Naive thymus-derived CD4-positive, alpha-beta T cell (primary cell): ENCODE measurements around the gene NUP50. TPM values are rescaled to one million over a fixed set of nuclear protein-coding genes. Genes with fewer than 3 reads are reported as not detected.

Experiments used
- ATAC-seq: fragments of 150-1000 bp; cut with Tn5 transposase; 2 replicates; pipeline ENCODE4 v1.10.0; 2021; ENCODE audit warnings: mild to moderate bottlenecking, moderate library complexity
- CTCF ChIA-PET: fragments of 350-600 bp; sonication (Branson Sonifier 250); formaldehyde crosslinking; loops from one replicate; lab custom pipeline; 2021; ENCODE audit warnings: antibody characterized with exemption; lab: Charles Lee
- POLR2A ChIA-PET: fragments of 350-600 bp; sonication (Branson Sonifier 250); formaldehyde crosslinking; loops from one replicate; lab custom pipeline; 2021; ENCODE audit warnings: antibody characterized with exemption, inconsistent platforms; lab: Charles Lee
- DNase-seq, 9 donors: peaks; one replicate each; pipeline versions ENCODE4 v3.0.0 to v3.0.0-alpha.2; 2020 to 2022; ENCODE audit warnings: mixed read lengths in 1 of 9
- H3K27ac ChIP-seq: one replicate; pipeline ENCODE4 v1.7.0; 2013; ENCODE audit warnings: mild to moderate bottlenecking, low read depth, low read length, moderate library complexity
- H3K27me3 ChIP-seq, 2 donors: one replicate each; pipeline ENCODE4 v1.7.0; 2013; ENCODE audit warnings: low read length in 2 of 2, mild to moderate bottlenecking in 2 of 2, moderate library complexity in 2 of 2; ENCODE audit not compliant: control insufficient read depth in 2 of 2, insufficient read depth in 2 of 2
- H3K36me3 ChIP-seq, 3 experiments: 1 replicate in 2 of 3; 2 replicates in 1 of 3; pipeline ENCODE4 v1.7.0; 2013; ENCODE audit warnings: low read length in 3 of 3, mild to moderate bottlenecking in 3 of 3, moderate library complexity in 1 of 3; ENCODE audit not compliant: insufficient read depth in 3 of 3, control insufficient read depth in 2 of 3
- H3K4me1 ChIP-seq, 2 donors: one replicate each; pipeline ENCODE4 v1.7.0; 2013; ENCODE audit warnings: low read length in 2 of 2, mild to moderate bottlenecking in 2 of 2, moderate library complexity in 1 of 2; ENCODE audit not compliant: control insufficient read depth in 2 of 2, insufficient read depth in 2 of 2
- H3K4me3 ChIP-seq: 2 replicates; pipeline ENCODE4 v1.7.0; 2013; ENCODE audit warnings: mild to moderate bottlenecking, low read length
- H3K9me3 ChIP-seq, 3 experiments: 1 replicate in 2 of 3; 2 replicates in 1 of 3; pipeline ENCODE4 v1.7.0; 2013; ENCODE audit warnings: low read length in 3 of 3; ENCODE audit not compliant: control insufficient read depth in 2 of 3
- H3K27ac Mint-ChIP-seq, 9 donors: one replicate each; pipeline ENCODE4 v1.8.0; 2020 to 2022; ENCODE audit warnings: mixed read lengths in 9 of 9, mild to moderate bottlenecking in 8 of 9, moderate library complexity in 5 of 9, inconsistent platforms in 2 of 9
- H3K27me3 Mint-ChIP-seq, 5 donors: one replicate each; pipeline ENCODE4 v1.8.0; 2021 to 2022; ENCODE audit warnings: mixed read lengths in 5 of 5, mild to moderate bottlenecking in 1 of 5
- H3K36me3 Mint-ChIP-seq, 5 donors: one replicate each; pipeline ENCODE4 v1.8.0; 2020 to 2022; ENCODE audit warnings: mixed read lengths in 5 of 5, mild to moderate bottlenecking in 3 of 5, inconsistent platforms in 1 of 5
- H3K4me1 Mint-ChIP-seq, 7 donors: one replicate each; pipeline ENCODE4 v1.8.0; 2020 to 2022; ENCODE audit warnings: mixed read lengths in 7 of 7, mild to moderate bottlenecking in 3 of 7, inconsistent platforms in 1 of 7
- H3K4me3 Mint-ChIP-seq, 10 donors: one replicate each; pipeline ENCODE4 v1.8.0; 2020 to 2022; ENCODE audit warnings: mild to moderate bottlenecking in 10 of 10, mixed read lengths in 10 of 10, moderate library complexity in 6 of 10, inconsistent platforms in 2 of 10
- H3K9me3 Mint-ChIP-seq, 11 donors: one replicate each; pipeline ENCODE4 v1.8.0; 2020 to 2022; ENCODE audit warnings: mixed read lengths in 11 of 11, mild to moderate bottlenecking in 4 of 11, inconsistent platforms in 1 of 11, moderate library complexity in 1 of 11
- intact Hi-C, 2 donors: fragments of 100-400 bp; cut with micrococcal nuclease; formaldehyde crosslinking; loops; one replicate each; pipeline ENCODE4 v1.15.1; 2023
- polyA plus RNA-seq, 2 donors: library from polyadenylated mRNA; unstranded; fragments of 300-500 nt; fragmentation: Illumina TruSeq; gene quantifications; one replicate each; pipeline ENCODE4 v1.2.3, GENCODE V29; 2021
- total RNA-seq, 6 experiments: library from RNA in 5 of 6; stranded (reverse) in 5 of 6; gene quantifications; 1 replicate in 5 of 6; 2 replicates in 1 of 6; pipeline ENCODE4 v1.2.3 and lab custom pipeline; 2021 to 2026

NUP50 gene
- total and polyA plus RNA-seq, 7 experiments from 2014 or later: 50.6 to 151 (median 113) TPM

DNA sequence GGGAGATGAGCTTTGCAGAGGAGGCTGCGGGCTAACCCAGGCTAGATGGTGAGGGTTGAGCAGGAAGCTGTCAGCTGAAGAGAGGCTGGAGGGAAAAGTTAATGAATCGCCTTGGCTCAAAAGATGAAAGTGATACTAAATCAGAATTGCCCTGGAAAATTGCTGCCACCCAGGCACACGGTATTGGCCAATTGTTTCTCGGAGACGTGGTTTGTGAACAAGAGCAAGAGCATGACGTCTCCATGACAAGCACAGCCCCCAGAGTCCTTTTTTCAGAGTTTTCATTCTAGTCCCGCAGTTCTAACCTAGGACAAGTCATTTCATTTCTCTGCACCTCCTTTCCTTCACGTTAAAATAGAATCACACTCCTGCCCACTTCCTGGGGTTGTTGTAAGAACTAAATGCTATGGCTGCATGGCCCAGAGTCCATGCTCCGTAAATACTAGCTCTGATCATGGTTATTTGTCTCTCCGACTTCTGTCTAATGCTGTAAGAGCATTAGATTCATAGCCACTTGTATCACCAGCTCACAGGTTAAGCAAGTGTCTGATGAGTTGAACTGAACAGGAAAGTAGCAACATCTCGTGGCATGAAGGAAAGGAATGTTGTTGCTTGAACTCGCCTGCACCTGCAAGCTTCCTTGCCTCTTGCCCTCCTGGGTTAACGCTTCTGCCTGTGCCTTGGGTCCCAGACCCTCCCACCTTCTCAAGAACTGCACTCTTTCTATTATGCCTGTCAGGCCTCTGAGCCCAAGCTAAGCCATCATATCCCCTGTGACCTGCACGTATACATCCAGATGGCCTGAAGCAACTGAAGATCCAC, 33.8 kb upstream of the NUP50 start:
- ATAC-seq (peak; percentile 42), DNase-seq (peak in 2 of 9 donors; percentile 1)
- H3K4me1 Mint-ChIP-seq: peaks cover 15 to 26% (median 21%) of the 10 kb centered on the region in 7 donors
- peak overlapping the region in 9 of 10 donors; percentile 34 to 79 (median 64) for H3K4me3 Mint-ChIP-seq
- H3K27me3 ChIP-seq: no peaks in the 10 kb centered on the region
- intact Hi-C loops: no loop called here
- H3K9me3 ChIP-seq: peaks cover 0 to 12% (median 9%) of the 10 kb centered on the region in 3 experiments
- H3K9me3 Mint-ChIP-seq: peaks cover 0 to 11% (median 8%) of the 10 kb centered on the region in 11 donors
- POLR2A ChIA-PET: no interaction called here
- CTCF ChIA-PET: no interaction called here
- peak overlapping the region; percentile 6 to 79 (median 62) for H3K27ac Mint-ChIP-seq
- H3K36me3 ChIP-seq: peaks cover 0 to 18% (median 6%) of the 10 kb centered on the region in 3 experiments
- peaks cover 6 to 23% (median 21%) of the 10 kb centered on the region in 5 donors for H3K36me3 Mint-ChIP-seq
- H3K4me3 ChIP-seq: peak overlapping the region; percentile 28
- H3K27me3 Mint-ChIP-seq: peaks cover 0 to 3% (median 0%) of the 10 kb centered on the region in 5 donors
- peaks cover 5 to 8% of the 10 kb centered on the region in 2 donors for H3K4me1 ChIP-seq
- H3K27ac ChIP-seq: no peak overlapping the region

DNA sequence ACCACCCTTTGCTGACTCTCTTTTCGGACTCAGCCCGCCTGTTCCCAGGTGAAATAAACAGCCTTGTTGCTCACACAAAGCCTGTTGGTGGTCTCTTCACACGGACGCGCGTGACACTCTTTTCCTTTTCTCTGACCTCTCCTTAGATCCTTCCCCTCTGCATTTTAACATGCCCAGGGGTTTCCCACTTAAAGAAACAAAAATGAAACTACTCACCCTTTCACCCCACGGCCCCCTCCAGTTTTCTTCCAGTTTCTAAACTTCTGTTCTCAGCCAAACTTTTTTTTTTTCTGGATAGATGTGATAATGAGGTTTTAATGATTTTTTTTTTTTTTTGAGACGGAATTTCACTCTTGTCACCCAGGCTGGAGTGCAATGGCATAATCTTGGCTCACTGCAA, 32.8 kb upstream of the NUP50 start:
- CTCF ChIA-PET: no interaction called here

DNA sequence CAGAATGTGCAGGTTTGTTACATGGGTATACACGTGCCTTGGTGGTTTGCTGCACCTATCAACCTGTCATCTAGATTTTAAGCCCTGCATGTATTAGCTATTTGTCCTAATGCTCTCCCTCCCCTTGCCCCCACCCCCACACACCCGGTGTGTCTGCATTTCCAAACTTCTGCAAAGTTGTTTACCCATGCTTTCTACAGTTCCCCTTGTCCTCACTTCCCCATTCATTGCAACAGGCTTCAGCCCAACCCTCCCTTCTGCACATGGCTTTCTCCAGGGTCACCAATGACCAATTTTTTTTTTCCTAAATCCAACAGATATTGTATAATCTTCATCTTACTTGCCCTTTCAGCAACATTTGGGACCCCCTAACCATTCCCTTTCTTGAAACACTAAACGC, 32.0 kb upstream of the NUP50 start:
- CTCF ChIA-PET: no interaction called here
- Histone ChIP-seq H3K27ac (no peak overlapping the region), H3K36me3 (peaks cover 0 to 21% (median 6%) of the 10 kb centered on the region in 3 experiments), H3K9me3 (peaks cover 0 to 14% (median 9%) of the 10 kb centered on the region in 3 experiments), H3K27me3 (no peaks in the 10 kb centered on the region), H3K4me1 (peaks cover 5 to 8% of the 10 kb centered on the region in 2 donors), H3K4me3 (no peak overlapping the region)
- no peak overlapping the region for H3K4me3 Mint-ChIP-seq
- H3K9me3 Mint-ChIP-seq: peaks cover 0 to 11% (median 8%) of the 10 kb centered on the region in 11 donors
- POLR2A ChIA-PET: no interaction called here
- intact Hi-C loops: no loop called here
- peaks cover 6 to 30% (median 28%) of the 10 kb centered on the region in 5 donors for H3K36me3 Mint-ChIP-seq
- DNase-seq: no peak
- peak; percentile 72 for ATAC-seq
- no peaks in the 10 kb centered on the region for H3K27me3 Mint-ChIP-seq
- peaks cover 15 to 26% (median 21%) of the 10 kb centered on the region in 7 donors for H3K4me1 Mint-ChIP-seq
- no peak overlapping the region for H3K27ac Mint-ChIP-seq

More for the DNA sequence above, 32.8 kb upstream of the NUP50 start:
- Mint-ChIP-seq H3K4me3 (peak overlapping the region in 1 of 10 donors; percentile 43), H3K27ac (peak overlapping the region in 1 of 9 donors; percentile 8), H3K4me1 (peaks cover 15 to 26% (median 21%) of the 10 kb centered on the region in 7 donors), H3K36me3 (peaks cover 6 to 29% (median 27%) of the 10 kb centered on the region in 5 donors), H3K27me3 (peaks cover 0 to 3% (median 0%) of the 10 kb centered on the region in 5 donors), H3K9me3 (peaks cover 0 to 11% (median 8%) of the 10 kb centered on the region in 11 donors)
- Histone ChIP-seq H3K4me1 (peaks cover 5 to 8% of the 10 kb centered on the region in 2 donors), H3K36me3 (peaks cover 0 to 21% (median 6%) of the 10 kb centered on the region in 3 experiments), H3K9me3 (peaks cover 0 to 14% (median 9%) of the 10 kb centered on the region in 3 experiments), H3K4me3 (no peak overlapping the region), H3K27me3 (no peaks in the 10 kb centered on the region), H3K27ac (no peak overlapping the region)
- POLR2A ChIA-PET: no interaction called here
- intact Hi-C loops: no loop called here
- no peak for ATAC-seq
- DNase-seq: no peak

DNA sequence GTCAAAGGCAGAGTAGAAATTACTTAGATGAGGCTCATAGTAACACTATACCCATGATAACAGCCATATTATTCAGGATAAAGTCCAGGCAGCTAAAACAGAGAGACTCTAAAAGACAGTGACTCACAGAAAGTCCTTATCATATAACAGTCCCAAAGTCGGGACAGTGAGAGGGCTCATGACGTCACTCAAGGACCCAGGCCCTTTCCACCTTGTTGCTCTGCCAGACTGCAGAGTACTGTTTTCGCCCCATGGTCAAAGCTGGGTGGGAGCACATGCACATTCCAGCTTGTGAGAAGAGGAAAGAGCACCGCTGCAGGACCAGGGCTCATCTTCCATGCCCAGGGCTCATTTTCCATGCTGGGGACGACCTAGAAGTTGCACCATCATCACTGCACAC, 29.4 kb upstream of the NUP50 start:
- POLR2A ChIA-PET: no interaction called here
- peaks cover 0 to 11% (median 8%) of the 10 kb centered on the region in 11 donors for H3K9me3 Mint-ChIP-seq
- no peak for DNase-seq

DNA sequence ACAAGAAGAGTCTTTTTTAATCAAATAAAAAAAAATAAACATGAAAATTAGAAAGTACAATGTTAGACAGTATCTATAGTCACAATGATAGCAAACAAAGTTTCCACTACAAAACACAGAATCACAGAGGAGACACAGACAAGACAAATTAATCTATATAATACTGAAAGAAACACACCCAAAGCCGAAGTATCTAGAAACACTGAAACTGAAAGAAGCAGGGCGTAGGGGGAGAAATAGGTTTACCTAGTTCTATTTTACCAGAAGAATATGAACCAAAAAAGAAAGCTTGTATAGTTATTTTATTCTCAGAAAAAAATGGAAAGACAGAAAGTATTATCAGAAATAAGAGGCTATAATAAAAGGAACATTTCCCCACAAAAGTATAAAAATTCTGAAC, 27.1 kb upstream of the NUP50 start:
- Histone ChIP-seq H3K36me3 (peaks cover 0 to 21% (median 6%) of the 10 kb centered on the region in 3 experiments), H3K9me3 (peaks cover 0 to 14% (median 9%) of the 10 kb centered on the region in 3 experiments), H3K27ac (no peak overlapping the region), H3K4me3 (no peak overlapping the region), H3K4me1 (no peaks in the 10 kb centered on the region), H3K27me3 (no peaks in the 10 kb centered on the region)
- DNase-seq (no peak), ATAC-seq (no peak)
- no peaks in the 10 kb centered on the region for H3K27me3 Mint-ChIP-seq
- H3K9me3 Mint-ChIP-seq: peaks cover 0 to 11% (median 8%) of the 10 kb centered on the region in 11 donors
- H3K4me3 Mint-ChIP-seq: no peak overlapping the region
- peaks cover 6 to 48% (median 36%) of the 10 kb centered on the region in 5 donors for H3K36me3 Mint-ChIP-seq
- ChIA-PET POLR2A (no interaction called here), CTCF (no interaction called here)
- no peak overlapping the region for H3K27ac Mint-ChIP-seq
- peaks cover 0 to 7% (median 0%) of the 10 kb centered on the region in 7 donors for H3K4me1 Mint-ChIP-seq
- intact Hi-C loops: no loop called here

More for the DNA sequence above, 29.4 kb upstream of the NUP50 start:
- Histone ChIP-seq H3K4me1 (peaks cover 4 to 8% of the 10 kb centered on the region in 2 donors), H3K27me3 (no peaks in the 10 kb centered on the region), H3K27ac (no peak overlapping the region), H3K4me3 (no peak overlapping the region), H3K36me3 (peaks cover 0 to 21% (median 6%) of the 10 kb centered on the region in 3 experiments), H3K9me3 (peaks cover 0 to 14% (median 9%) of the 10 kb centered on the region in 3 experiments)
- ATAC-seq: no peak
- CTCF ChIA-PET: no interaction called here
- H3K27me3 Mint-ChIP-seq: no peaks in the 10 kb centered on the region
- peaks cover 10 to 21% (median 16%) of the 10 kb centered on the region in 7 donors for H3K4me1 Mint-ChIP-seq
- H3K36me3 Mint-ChIP-seq: peaks cover 6 to 37% (median 31%) of the 10 kb centered on the region in 5 donors
- intact Hi-C loops: no loop called here
- H3K4me3 Mint-ChIP-seq: no peak overlapping the region
- H3K27ac Mint-ChIP-seq: no peak overlapping the region

DNA sequence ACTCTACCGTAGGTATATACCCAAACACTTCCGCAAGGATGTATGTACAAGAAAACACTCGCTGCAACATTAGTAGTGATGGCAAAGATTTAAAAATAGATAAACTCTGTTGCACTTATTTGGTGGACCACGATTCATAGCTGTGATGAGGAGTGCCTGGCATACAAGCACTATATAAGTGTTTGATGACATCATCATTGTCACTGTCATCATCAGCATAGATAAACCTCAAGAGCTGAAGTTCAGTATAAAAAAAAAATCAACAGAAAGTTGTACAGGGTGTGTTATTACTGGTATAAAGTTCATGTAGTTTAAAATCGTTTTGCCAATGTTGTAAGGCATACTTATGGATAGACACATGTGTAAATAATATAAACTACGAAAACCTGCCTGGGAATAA, 24.0 kb upstream of the NUP50 start:
- Histone ChIP-seq H3K9me3 (peaks cover 0 to 3% (median 2%) of the 10 kb centered on the region in 3 experiments), H3K27me3 (no peaks in the 10 kb centered on the region), H3K27ac (no peak overlapping the region), H3K4me1 (no peaks in the 10 kb centered on the region), H3K36me3 (peaks cover 0 to 5% (median 0%) of the 10 kb centered on the region in 3 experiments), H3K4me3 (no peak overlapping the region)
- DNase-seq: no peak
- Mint-ChIP-seq H3K27me3 (no peaks in the 10 kb centered on the region), H3K27ac (no peak overlapping the region), H3K36me3 (peaks cover 0 to 35% (median 21%) of the 10 kb centered on the region in 5 donors), H3K9me3 (peaks cover 0 to 5% (median 3%) of the 10 kb centered on the region in 11 donors), H3K4me3 (no peak overlapping the region), H3K4me1 (peaks cover 0 to 12% (median 2%) of the 10 kb centered on the region in 7 donors)
- intact Hi-C loops: no loop called here
- ChIA-PET POLR2A (no interaction called here), CTCF (no interaction called here)
- no peak for ATAC-seq
